HEK293 (cell line): ENCODE results near the gene RCSD1.

Experiments
- BCL11B ChIP-seq: fragments of 450-650 bp; formaldehyde crosslinking; IDR thresholded peaks from 2 replicates; pipeline ENCODE4 v1.5.1; 2016; ENCODE audit warnings: low read depth, missing biosample characterization, missing genetic modification characterization
- CTCF ChIP-seq: fragments of 450-650 bp; formaldehyde crosslinking; IDR thresholded peaks from 2 replicates; pipeline ENCODE4 v1.5.1; 2016; ENCODE audit warnings: missing biosample characterization, missing genetic modification characterization
- OSR2 ChIP-seq: fragments of 450-650 bp; formaldehyde crosslinking; IDR thresholded peaks from 2 replicates; pipeline ENCODE4 v1.5.1; 2016; ENCODE audit warnings: missing biosample characterization, missing genetic modification characterization
- REST ChIP-seq: fragments of 450-650 bp; formaldehyde crosslinking; IDR thresholded peaks from 2 replicates; pipeline ENCODE4 v1.5.1; 2016; ENCODE audit warnings: missing biosample characterization, missing genetic modification characterization
- ZBTB1 ChIP-seq: fragments of 450-650 bp; formaldehyde crosslinking; IDR thresholded peaks from 2 replicates; pipeline ENCODE4 v1.5.1; 2016; ENCODE audit warnings: missing biosample characterization, missing genetic modification characterization
- ZFP37 ChIP-seq: fragments of 450-650 bp; formaldehyde crosslinking; IDR thresholded peaks from 2 replicates; pipeline ENCODE4 v1.5.1; 2016; ENCODE audit warnings: missing biosample characterization, missing genetic modification characterization
- ZIC2 ChIP-seq: fragments of 450-650 bp; formaldehyde crosslinking; IDR thresholded peaks from 2 replicates; pipeline ENCODE4 v1.5.1; 2016; ENCODE audit warnings: missing biosample characterization, missing genetic modification characterization
- ZNF114 ChIP-seq: fragments of 450-650 bp; formaldehyde crosslinking; IDR thresholded peaks from 2 replicates; pipeline ENCODE4 v1.5.0; 2017; ENCODE audit warnings: missing biosample characterization, missing genetic modification characterization
- ZNF324 ChIP-seq: fragments of 450-650 bp; formaldehyde crosslinking; IDR thresholded peaks from 2 replicates; pipeline ENCODE4 v1.5.1; 2016; ENCODE audit warnings: missing biosample characterization, missing genetic modification characterization
- ZNF335 ChIP-seq: fragments of 450-650 bp; formaldehyde crosslinking; conservative IDR thresholded peaks from 2 replicates; pipeline ENCODE4 v1.5.1; 2016; ENCODE audit warnings: missing biosample characterization, missing genetic modification characterization
- ZNF366 ChIP-seq: fragments of 450-650 bp; formaldehyde crosslinking; conservative IDR thresholded peaks from 2 replicates; pipeline ENCODE4 v1.5.1; 2016; ENCODE audit warnings: missing biosample characterization, missing genetic modification characterization
- ZNF473 ChIP-seq: fragments of 450-650 bp; formaldehyde crosslinking; IDR thresholded peaks from 2 replicates; pipeline ENCODE4 v1.5.1; 2017; ENCODE audit warnings: missing biosample characterization, missing genetic modification characterization
- ZNF521 ChIP-seq: fragments of 450-650 bp; formaldehyde crosslinking; IDR thresholded peaks from 2 replicates; pipeline ENCODE4 v1.5.1; 2017; ENCODE audit warnings: missing biosample characterization, mild to moderate bottlenecking, missing genetic modification characterization
- ZNF544 ChIP-seq: fragments of 450-650 bp; formaldehyde crosslinking; IDR thresholded peaks from 2 replicates; pipeline ENCODE4 v1.5.0; 2017; ENCODE audit warnings: missing biosample characterization, missing genetic modification characterization
- ZNF558 ChIP-seq: fragments of 450-650 bp; formaldehyde crosslinking; IDR thresholded peaks from 2 replicates; pipeline ENCODE4 v1.5.1; 2016; ENCODE audit warnings: missing biosample characterization, missing genetic modification characterization
- ZNF580 ChIP-seq: fragments of 450-650 bp; formaldehyde crosslinking; IDR thresholded peaks from 2 replicates; pipeline ENCODE4 v1.5.1; 2016; ENCODE audit warnings: missing biosample characterization, missing genetic modification characterization
- ZNF629 ChIP-seq: fragments of 450-650 bp; formaldehyde crosslinking; IDR thresholded peaks from 2 replicates; pipeline ENCODE4 v1.5.1; 2017; ENCODE audit warnings: missing biosample characterization, missing genetic modification characterization
- ZNF639 ChIP-seq: fragments of 450-650 bp; formaldehyde crosslinking; IDR thresholded peaks from 2 replicates; pipeline ENCODE4 v1.5.1; 2016; ENCODE audit warnings: missing biosample characterization, missing genetic modification characterization
- ZNF707 ChIP-seq: fragments of 450-650 bp; formaldehyde crosslinking; IDR thresholded peaks from 2 replicates; pipeline ENCODE4 v1.5.1; 2016; ENCODE audit warnings: missing biosample characterization, missing genetic modification characterization
- ZNF768 ChIP-seq: fragments of 450-650 bp; formaldehyde crosslinking; IDR thresholded peaks from 2 replicates; pipeline ENCODE4 v1.5.1; 2018; ENCODE audit warnings: missing biosample characterization, mild to moderate bottlenecking, missing genetic modification characterization

The RCSD1 gene

GRCh38 chr1:167599957-167600581 lies 30.0 kb upstream of the RCSD1 start (continued):
- TF ChIP-seq ZNF366 (tag by site-specific recombination) (no peak), REST (tag by site-specific recombination) (no peak), ZNF335 (tag by site-specific recombination) (no peak), ZNF324 (no peak), ZNF580 (tag by site-specific recombination) (no peak), ZBTB1 (tag by site-specific recombination) (no peak), ZIC2 (0 out of 2 replicates have a peak, but pooled peaks have one; percentile 7), BCL11B (tag by site-specific recombination) (no peak), ZNF558 (tag by site-specific recombination) (no peak), ZNF544 (tag by site-specific recombination) (no peak), OSR2 (tag by site-specific recombination) (no peak), ZNF768 (tag by site-specific recombination) (no peak), CTCF (tag by site-specific recombination) (peak; percentile 57), ZNF639 (tag by site-specific recombination) (no peak), ZNF114 (tag by site-specific recombination) (no peak), ZNF473 (no peak), ZNF707 (tag by site-specific recombination) (no peak), ZNF521 (no peak), ZFP37 (tag by site-specific recombination) (no peak), ZNF629 (tag by site-specific recombination) (0 out of 2 replicates have a peak, but pooled peaks have one; percentile 12)
- TF ChIP-seq, all 188 proteins: peak for 7
